ACHN (cell line): Measurements from ENCODE around the gene STK26.
A peak's percentile ranks its signal among the peaks of the same experiment; 100 is the strongest.
"Not testable (repeated sequence)": the region's sequence is repeated elsewhere in the genome, so short reads cannot be mapped to it uniquely, and the experiment has no call there.

Source experiments
- DNase-seq: peaks from one replicate; pipeline ENCODE4 v3.0.0-alpha.2; 2015
- in situ Hi-C: cut with HindIII; loops from 2 replicates; pipeline ENCODE4 v1.10.0; 2017; ENCODE audit warnings: low sequenced_read_pairs, low pct_ligation_motif_present, low pct_unique_long_range_greater_than_20kb

Gene STK26

DNA sequence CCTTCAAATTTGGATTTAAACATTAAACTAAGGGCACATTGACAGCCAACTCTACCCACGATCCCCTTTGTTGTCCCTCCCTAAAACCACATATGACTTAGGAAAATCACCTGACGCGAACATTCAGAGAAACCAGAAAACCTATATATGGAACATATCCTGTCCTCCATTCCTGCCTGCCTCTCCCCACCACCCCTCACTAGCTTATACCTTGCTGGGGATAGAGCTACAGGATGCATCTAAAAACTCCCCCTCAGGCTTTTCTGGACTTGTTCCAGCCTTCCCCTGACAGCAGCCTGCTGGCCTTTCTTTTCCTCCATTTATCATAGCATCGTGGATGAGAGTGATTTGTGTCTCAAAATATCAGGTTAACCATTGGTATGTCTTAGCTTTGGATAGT, 8.8 kb downstream of the STK26 start:
- in situ Hi-C loops: no loop called here
- no peak for DNase-seq

GRCh38 chrX:132033166-132033565, 10.1 kb downstream of the STK26 start:
- no peak for DNase-seq
- in situ Hi-C loops: no loop called here

DNA sequence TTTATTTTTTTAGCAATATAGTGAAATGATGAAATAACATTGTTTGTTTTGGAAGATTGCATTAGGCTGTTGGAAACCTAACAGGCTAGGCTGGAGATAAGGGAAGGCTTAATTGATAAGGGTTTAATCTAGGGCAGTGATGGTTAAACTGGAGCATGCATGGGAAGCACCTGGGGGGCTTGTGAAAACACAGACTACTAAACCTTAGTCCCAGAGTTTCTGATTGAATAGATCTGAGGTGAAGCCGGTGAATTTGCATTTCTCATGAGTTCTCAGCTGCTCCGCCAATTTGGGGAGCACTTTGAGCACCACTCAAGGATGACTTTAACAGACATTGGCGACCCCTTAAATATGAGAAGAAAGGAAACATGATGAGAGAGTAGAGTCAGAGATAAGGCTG, 11.5 kb downstream of the STK26 start:
- DNase-seq: no peak
- in situ Hi-C loops: no loop called here

GRCh38 chrX:132037479-132037993, 14.4 kb downstream of the STK26 start:
- in situ Hi-C loops: no loop called here
- no peak for DNase-seq

DNA sequence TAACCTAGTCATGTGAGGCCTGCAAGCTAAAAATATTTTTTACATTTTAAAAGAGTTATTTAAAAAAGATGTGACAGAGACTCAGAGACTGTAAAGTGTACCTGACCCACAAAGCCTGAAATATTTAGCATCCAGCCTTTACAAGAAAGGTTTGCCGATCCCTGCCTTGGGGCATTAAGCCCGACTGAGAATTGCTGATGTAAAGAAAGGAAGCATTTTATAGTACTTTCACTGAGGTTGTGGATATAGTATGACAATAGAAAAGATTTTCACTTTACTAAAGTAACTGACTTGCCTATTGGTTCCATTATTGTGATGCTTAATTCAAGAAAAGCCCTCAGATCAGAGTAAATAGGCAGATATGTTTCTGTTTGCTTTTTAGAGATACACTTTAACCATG, 17.0 kb downstream of the STK26 start:
- no peak for DNase-seq
- in situ Hi-C loops: no loop called here

- in situ Hi-C loops: no loop called here
Measured at GRCh38 chrX:132041015-132041414, 17.9 kb downstream of the STK26 start.

DNA sequence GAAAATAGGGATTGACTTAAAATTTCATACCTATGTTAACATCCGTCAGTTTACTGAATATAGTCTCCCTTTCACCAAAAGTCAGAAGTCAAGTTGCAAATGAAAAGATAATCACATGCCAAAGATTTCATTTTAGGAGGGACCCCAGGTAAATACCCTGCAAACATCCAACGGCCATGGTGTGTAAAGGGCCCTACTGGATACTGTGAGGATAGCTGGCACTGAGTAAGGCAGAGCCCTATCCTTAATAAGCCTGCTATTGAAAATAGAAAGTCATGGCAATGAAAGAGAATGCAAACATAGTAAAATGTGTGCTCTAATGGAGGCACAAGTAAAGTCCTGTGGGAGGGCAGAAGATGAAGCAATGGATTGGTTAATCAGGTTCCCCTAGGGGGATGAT, 20.9 kb downstream of the STK26 start:
- DNase-seq: no peak
- in situ Hi-C loops: no loop called here

More at GRCh38 chrX:132041015-132041414, 17.9 kb downstream of the STK26 start:
- DNase-seq: peak; percentile 48

GRCh38 chrX:132044953-132045352, 21.9 kb downstream of the STK26 start:
- DNase-seq: no peak
- in situ Hi-C loops: no loop called here

- no peak for DNase-seq
Measured at GRCh38 chrX:132045456-132045855, 22.4 kb downstream of the STK26 start.

DNA sequence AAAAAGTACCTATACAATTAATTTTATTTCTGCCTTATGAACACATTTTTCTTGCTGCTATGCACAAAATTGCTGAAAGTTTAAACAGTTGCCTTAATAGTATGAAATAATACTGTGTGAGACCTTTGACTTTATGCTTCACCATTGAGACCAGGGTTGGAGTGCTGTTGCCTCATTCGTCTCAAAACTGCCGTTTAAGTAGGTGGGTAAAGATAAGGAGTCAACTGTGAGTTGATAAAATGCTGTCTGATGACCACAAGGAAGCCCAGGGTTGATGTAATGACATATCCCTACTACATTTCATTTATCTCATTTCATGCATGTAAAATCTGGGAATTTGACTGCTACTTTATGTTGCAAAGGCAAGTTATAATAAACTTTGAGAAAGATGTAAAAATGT, 23.4 kb downstream of the STK26 start:
- in situ Hi-C loops: no loop called here
- DNase-seq: no peak

More at GRCh38 chrX:132045456-132045855, 22.4 kb downstream of the STK26 start:
- in situ Hi-C loops: no loop called here

- in situ Hi-C loops, DNase-seq: not testable (repeated sequence)
Measured at GRCh38 chrX:132051778-132052177, 28.7 kb downstream of the STK26 start.

GRCh38 chrX:132058050-132058449, 34.9 kb downstream of the STK26 start:
- DNase-seq: no peak
- in situ Hi-C loops: no loop called here

DNA sequence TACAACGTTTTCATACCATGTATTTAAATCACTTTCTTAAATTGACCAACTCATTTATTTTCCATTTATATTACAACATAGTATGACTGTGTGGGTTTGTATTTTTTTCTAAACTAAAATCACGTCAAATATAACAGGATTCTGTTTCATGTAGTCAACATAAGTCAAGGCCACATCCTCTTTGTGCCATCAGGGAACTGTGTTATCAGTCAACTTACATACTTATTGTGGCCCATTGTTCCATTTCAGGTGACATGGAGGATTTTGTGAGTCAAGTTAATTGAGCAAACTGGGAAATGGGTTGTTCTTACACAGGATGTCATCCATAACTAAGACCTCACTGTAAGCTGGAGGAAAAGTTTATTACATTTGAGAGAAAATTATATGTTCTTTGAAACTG, 35.9 kb downstream of the STK26 start:
- no peak for DNase-seq
- in situ Hi-C loops: no loop called here

GRCh38 chrX:132059973-132060540, 37.0 kb downstream of the STK26 start:
- no peak for DNase-seq
- in situ Hi-C loops: no loop called here

- in situ Hi-C loops: no loop called here
- DNase-seq: no peak
Measured at GRCh38 chrX:132063334-132063733, 40.2 kb downstream of the STK26 start.

- in situ Hi-C loops: no loop called here
- no peak for DNase-seq
Measured at GRCh38 chrX:132063862-132064261, 40.8 kb downstream of the STK26 start.

- in situ Hi-C loops: no loop called here
- DNase-seq: no peak
Measured at GRCh38 chrX:132068405-132068804, 45.3 kb downstream of the STK26 start.

DNA sequence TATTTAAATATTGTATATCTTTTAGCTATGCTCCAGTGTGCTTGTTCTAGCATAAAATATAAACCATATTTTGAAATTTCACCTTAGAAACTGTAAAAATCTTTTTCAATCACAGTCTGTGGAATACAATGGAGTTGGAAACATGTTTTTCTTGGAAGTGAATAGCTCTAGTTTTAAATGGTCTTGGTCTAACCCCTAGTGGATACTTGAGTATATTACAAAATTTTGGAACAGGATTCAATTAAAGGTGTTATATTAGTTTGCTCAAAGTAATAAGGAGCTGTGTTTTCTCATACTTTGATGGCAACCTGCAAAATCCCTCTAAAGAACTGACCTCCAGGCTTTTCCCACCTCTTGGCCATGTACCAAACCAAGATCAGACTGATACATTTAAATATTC, 48.2 kb downstream of the STK26 start:
- in situ Hi-C loops: no loop called here
- peak; percentile 11 for DNase-seq

GRCh38 chrX:132077414-132077813, 54.3 kb downstream of the STK26 start:
- in situ Hi-C loops: no loop called here
- DNase-seq: no peak

DNA sequence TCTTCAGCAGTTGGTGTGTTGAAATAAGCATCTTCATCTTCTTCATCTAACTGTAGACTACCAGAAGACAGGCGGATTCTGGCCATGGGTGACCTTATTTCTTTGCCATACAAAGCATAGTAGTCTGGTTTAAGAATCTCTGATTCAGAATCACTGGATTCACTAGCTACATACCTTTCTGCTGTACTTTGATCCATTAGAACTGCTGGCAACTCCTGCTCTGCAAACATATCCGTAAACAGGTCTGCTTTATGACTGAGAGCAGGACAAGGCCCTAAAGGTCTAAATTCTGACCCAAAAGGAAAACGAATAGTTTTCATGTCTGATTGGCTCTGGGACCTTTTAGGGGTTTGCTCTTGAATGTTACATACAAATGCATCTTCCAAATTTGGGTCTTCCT, 54.8 kb downstream of the STK26 start:
- no peak for DNase-seq
- in situ Hi-C loops: no loop called here

- DNase-seq: no peak
- in situ Hi-C loops: no loop called here
Measured at GRCh38 chrX:132085786-132086185, 62.7 kb downstream of the STK26 start.
